ENCODE data around the gene NHERF1.

The NHERF1 gene

GRCh38 chr17:74750327-74751069 is 2.1 kb downstream of the NHERF1 start:
- DNase-seq = no peak

- no peak for DNase-seq
Observed at GRCh38 chr17:74752415-74752814, 4.0 kb downstream of the NHERF1 start.

- no peak for DNase-seq
Observed at GRCh38 chr17:74752822-74753401, 4.5 kb downstream of the NHERF1 start.

- DNase-seq = no peak
Observed at GRCh38 chr17:74754832-74755231, 6.4 kb downstream of the NHERF1 start.

- DNase-seq = no peak
Observed at GRCh38 chr17:74755533-74755932, 7.1 kb downstream of the NHERF1 start.

GRCh38 chr17:74756891-74757290 is 8.5 kb downstream of the NHERF1 start:
- no peak for DNase-seq

- no peak for DNase-seq
Observed at GRCh38 chr17:74757502-74757901, 9.1 kb downstream of the NHERF1 start.

GRCh38 chr17:74757931-74758847 is 9.8 kb downstream of the NHERF1 start:
- no peak for DNase-seq

GRCh38 chr17:74758848-74759168 is 10.4 kb downstream of the NHERF1 start:
- no peak for DNase-seq

GRCh38 chr17:74759243-74759801 is 10.9 kb downstream of the NHERF1 start:
- DNase-seq = peak in 4 of 5 experiments; percentile 21 to 86 (median 57)

- no peak for DNase-seq
Observed at GRCh38 chr17:74759941-74760340, 11.5 kb downstream of the NHERF1 start.

GRCh38 chr17:74760404-74761105 is 12.1 kb downstream of the NHERF1 start:
- DNase-seq = no peak

- DNase-seq = no peak
Observed at GRCh38 chr17:74761419-74761818, 13.0 kb downstream of the NHERF1 start.

GRCh38 chr17:74761931-74762330 is 13.5 kb downstream of the NHERF1 start:
- no peak for DNase-seq

- DNase-seq = no peak
Observed at GRCh38 chr17:74763565-74764387, 15.3 kb downstream of the NHERF1 start.

- DNase-seq = no peak
Observed at GRCh38 chr17:74764751-74765286, 16.4 kb downstream of the NHERF1 start.

GRCh38 chr17:74766413-74766812 is 18.0 kb downstream of the NHERF1 start:
- DNase-seq = no peak

- DNase-seq = no peak
Observed at GRCh38 chr17:74767111-74767516, 18.7 kb downstream of the NHERF1 start.

- no peak for DNase-seq
Observed at GRCh38 chr17:74768069-74768762, 19.8 kb downstream of the NHERF1 start.

- DNase-seq = no peak
Observed at GRCh38 chr17:74768763-74769114, 20.3 kb downstream of the NHERF1 start.

All from T-helper 2 cell (primary cell).